CD4-positive, CD25-positive, alpha-beta regulatory T cell (primary cell): Measurements from ENCODE around the gene NFYC. TPM values are rescaled to one million over a fixed set of nuclear protein-coding genes. Genes with fewer than 3 reads are reported as not detected.

Experiments
- ATAC-seq, 2 donors: fragments of 150-1000 bp; cut with Tn5 transposase; one replicate each; pipeline ENCODE4 v1.10.0; 2021; ENCODE audit warnings: low read depth in 2 of 2, moderate number of reproducible peaks in 2 of 2, moderate library complexity in 1 of 2
- DNase-seq, 3 donors: peaks; one replicate each; pipeline versions ENCODE4 v3.0.0 to v3.0.0-alpha.2; 2012 to 2022; ENCODE audit warnings: mixed read lengths in 1 of 3
- H3K27ac ChIP-seq: one replicate; pipeline ENCODE4 v1.7.0; 2013; ENCODE audit warnings: mild to moderate bottlenecking, low read length; ENCODE audit not compliant: insufficient read depth, poor library complexity, severe bottlenecking
- H3K27me3 ChIP-seq: one replicate; pipeline ENCODE4 v1.7.0; 2013; ENCODE audit warnings: low read length; ENCODE audit not compliant: control insufficient read depth, insufficient read depth
- H3K36me3 ChIP-seq: one replicate; pipeline ENCODE4 v1.7.0; 2013; ENCODE audit warnings: mild to moderate bottlenecking, low read length, moderate library complexity; ENCODE audit not compliant: control insufficient read depth, insufficient read depth
- H3K4me1 ChIP-seq: 2 replicates; pipeline ENCODE4 v1.7.0; 2013; ENCODE audit warnings: mild to moderate bottlenecking, low read length; ENCODE audit not compliant: insufficient read depth, control insufficient read depth, poor library complexity, severe bottlenecking
- H3K4me3 ChIP-seq: one replicate; pipeline ENCODE4 v1.7.0; 2013; ENCODE audit warnings: low read depth, mild to moderate bottlenecking, low read length, moderate library complexity
- H3K9me3 ChIP-seq, 2 experiments: 1 replicate in 1 of 2; 2 replicates in 1 of 2; pipeline ENCODE4 v1.7.0; 2013; ENCODE audit warnings: low read length in 2 of 2, mild to moderate bottlenecking in 1 of 2, moderate library complexity in 1 of 2; ENCODE audit not compliant: control insufficient read depth in 2 of 2
- H3K27ac Mint-ChIP-seq, 3 donors: one replicate each; pipeline ENCODE4 v1.8.0; 2020 to 2022; ENCODE audit warnings: mild to moderate bottlenecking in 3 of 3, mixed read lengths in 3 of 3, moderate library complexity in 2 of 3
- H3K27me3 Mint-ChIP-seq: one replicate; pipeline ENCODE4 v1.8.0; 2022; ENCODE audit warnings: mild to moderate bottlenecking, mixed read lengths
- H3K36me3 Mint-ChIP-seq: one replicate; pipeline ENCODE4 v1.8.0; 2020; ENCODE audit warnings: mixed read lengths
- H3K4me1 Mint-ChIP-seq, 4 donors: one replicate each; pipeline ENCODE4 v1.8.0; 2020 to 2022; ENCODE audit warnings: mixed read lengths in 4 of 4, mild to moderate bottlenecking in 1 of 4
- H3K4me3 Mint-ChIP-seq, 4 donors: one replicate each; pipeline ENCODE4 v1.8.0; 2020 to 2022; ENCODE audit warnings: mild to moderate bottlenecking in 4 of 4, mixed read lengths in 4 of 4, moderate library complexity in 3 of 4
- H3K9me3 Mint-ChIP-seq, 7 donors: one replicate each; pipeline ENCODE4 v1.8.0; 2020 to 2022; ENCODE audit warnings: mixed read lengths in 7 of 7, mild to moderate bottlenecking in 3 of 7, moderate library complexity in 2 of 7
- polyA plus RNA-seq, 4 donors: library from polyadenylated mRNA; unstranded; fragments of 300-500 nt; fragmentation: Illumina TruSeq; gene quantifications; one replicate each; pipeline ENCODE4 v1.2.3, GENCODE V29; 2021
- total RNA-seq: library from RNA; stranded (reverse); gene quantifications from one replicate; pipeline ENCODE4 v1.2.3, GENCODE V29; 2022

The NFYC gene
- total and polyA plus RNA-seq, 5 donors from 2014 or later: 51.2 to 61.1 (median 57.1) TPM

DNA sequence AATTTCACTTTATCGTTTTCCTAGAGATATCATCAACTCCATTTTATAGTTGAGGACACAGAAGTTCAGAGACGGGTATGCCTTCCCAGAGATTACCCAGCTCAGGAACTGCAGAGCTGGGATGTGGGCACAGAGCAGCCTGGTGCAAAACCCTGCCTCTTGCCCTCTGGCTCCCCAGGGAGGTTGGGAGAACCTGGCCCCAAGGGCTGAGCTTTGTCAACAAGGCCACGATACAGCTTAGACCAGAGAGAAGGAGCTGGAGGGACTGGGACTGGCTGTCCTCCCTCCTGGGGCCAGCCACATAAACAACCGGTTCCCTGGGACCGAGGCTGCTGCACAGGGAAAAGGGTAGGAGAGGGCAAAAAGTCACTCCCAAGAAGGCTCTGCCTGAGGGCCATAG lies 29.8 kb upstream of the NFYC start:
- peaks cover 0 to 25% (median 13%) of the 10 kb centered on the region in 4 donors for H3K4me1 Mint-ChIP-seq
- no peaks in the 10 kb centered on the region for H3K36me3 Mint-ChIP-seq
- H3K27me3 Mint-ChIP-seq: peaks cover 5% of the 10 kb centered on the region
- H3K9me3 Mint-ChIP-seq: no peaks in the 10 kb centered on the region
- H3K4me3 Mint-ChIP-seq: no peak overlapping the region
- Histone ChIP-seq H3K27ac (no peak overlapping the region), H3K4me1 (peaks cover 15% of the 10 kb centered on the region), H3K27me3 (no peaks in the 10 kb centered on the region), H3K9me3 (no peaks in the 10 kb centered on the region), H3K36me3 (no peaks in the 10 kb centered on the region), H3K4me3 (no peak overlapping the region)
- ATAC-seq: no peak
- DNase-seq: no peak
- no peak overlapping the region for H3K27ac Mint-ChIP-seq

DNA sequence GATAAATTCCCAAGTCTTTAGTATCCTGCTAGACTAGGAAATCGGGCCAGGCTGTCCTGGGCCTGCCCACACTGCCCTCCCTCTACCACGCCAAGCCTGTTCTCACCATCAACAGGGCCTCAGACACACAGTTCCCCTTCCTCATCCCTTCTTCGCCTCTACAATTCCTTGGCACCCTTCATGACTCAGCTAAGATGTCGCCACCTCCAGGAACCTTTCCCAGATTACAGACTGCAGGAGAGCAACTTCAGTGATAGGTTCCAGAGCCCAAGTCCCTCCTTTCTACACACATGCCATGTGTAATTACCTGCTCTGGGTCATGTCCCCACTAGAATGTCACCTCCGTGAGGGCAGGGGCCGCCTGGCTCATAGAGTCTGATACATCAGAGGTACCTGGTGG lies 29.4 kb upstream of the NFYC start:
- H3K4me1 ChIP-seq: peaks cover 15% of the 10 kb centered on the region
- DNase-seq (no peak), ATAC-seq (no peak)
- no peak overlapping the region for H3K27ac Mint-ChIP-seq
- H3K9me3 Mint-ChIP-seq: no peaks in the 10 kb centered on the region
- H3K9me3 ChIP-seq: no peaks in the 10 kb centered on the region
- no peak overlapping the region for H3K27ac ChIP-seq
- H3K4me1 Mint-ChIP-seq: peaks cover 0 to 27% (median 15%) of the 10 kb centered on the region in 4 donors
- H3K36me3 ChIP-seq: no peaks in the 10 kb centered on the region
- H3K4me3 Mint-ChIP-seq: no peak overlapping the region
- H3K27me3 Mint-ChIP-seq: peaks cover 5% of the 10 kb centered on the region
- no peaks in the 10 kb centered on the region for H3K27me3 ChIP-seq
- H3K4me3 ChIP-seq: no peak overlapping the region
- no peaks in the 10 kb centered on the region for H3K36me3 Mint-ChIP-seq

DNA sequence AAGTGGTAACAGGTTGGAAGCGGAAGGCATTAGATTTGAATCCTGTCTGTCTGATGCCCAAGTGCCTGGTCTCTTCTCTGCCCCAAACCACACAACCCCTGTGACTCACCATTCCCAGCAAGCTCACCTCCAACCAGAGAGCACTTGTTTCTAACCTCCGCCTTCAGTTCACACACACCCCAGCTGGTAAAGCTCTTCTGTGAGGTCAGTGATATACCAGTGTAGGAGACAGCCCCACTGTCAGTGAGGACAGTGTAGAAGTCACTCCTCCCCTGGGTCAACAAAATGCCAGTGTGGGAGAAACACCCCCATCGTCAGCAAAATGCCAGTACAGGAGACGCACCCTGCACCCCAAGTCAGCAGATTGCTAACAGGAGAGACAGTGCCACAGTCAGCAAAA lies 28.6 kb upstream of the NFYC start:
- ATAC-seq (no peak), DNase-seq (no peak)
- no peak overlapping the region for H3K27ac ChIP-seq
- Mint-ChIP-seq H3K4me1 (peaks cover 0 to 31% (median 17%) of the 10 kb centered on the region in 4 donors), H3K27ac (peak overlapping the region in 1 of 3 donors; percentile 10), H3K9me3 (no peaks in the 10 kb centered on the region), H3K4me3 (peak overlapping the region in 3 of 4 donors; percentile 17 to 65 (median 56)), H3K36me3 (no peaks in the 10 kb centered on the region), H3K27me3 (peaks cover 5% of the 10 kb centered on the region)
- no peaks in the 10 kb centered on the region for H3K36me3 ChIP-seq
- H3K9me3 ChIP-seq: no peaks in the 10 kb centered on the region
- H3K27me3 ChIP-seq: no peaks in the 10 kb centered on the region
- peaks cover 15% of the 10 kb centered on the region for H3K4me1 ChIP-seq
- no peak overlapping the region for H3K4me3 ChIP-seq

GRCh38 chr1:40663324-40664166 lies 28.0 kb upstream of the NFYC start:
- peak overlapping the region; percentile 56 to 74 (median 66) for H3K4me3 Mint-ChIP-seq
- H3K9me3 Mint-ChIP-seq: no peaks in the 10 kb centered on the region
- no peaks in the 10 kb centered on the region for H3K36me3 Mint-ChIP-seq
- ATAC-seq (no peak), DNase-seq (no peak)
- no peaks in the 10 kb centered on the region for H3K27me3 ChIP-seq
- H3K27me3 Mint-ChIP-seq: peaks cover 5% of the 10 kb centered on the region
- peak overlapping the region in 1 of 3 donors; percentile 9 for H3K27ac Mint-ChIP-seq
- peaks cover 0 to 32% (median 17%) of the 10 kb centered on the region in 4 donors for H3K4me1 Mint-ChIP-seq
- no peak overlapping the region for H3K27ac ChIP-seq
- no peak overlapping the region for H3K4me3 ChIP-seq
- H3K4me1 ChIP-seq: peaks cover 16% of the 10 kb centered on the region
- no peaks in the 10 kb centered on the region for H3K36me3 ChIP-seq
- no peaks in the 10 kb centered on the region for H3K9me3 ChIP-seq

GRCh38 chr1:40664167-40664537 lies 27.4 kb upstream of the NFYC start:
- H3K9me3 Mint-ChIP-seq: no peaks in the 10 kb centered on the region
- Histone ChIP-seq H3K4me3 (no peak overlapping the region), H3K27ac (no peak overlapping the region), H3K27me3 (no peaks in the 10 kb centered on the region), H3K36me3 (no peaks in the 10 kb centered on the region), H3K9me3 (no peaks in the 10 kb centered on the region), H3K4me1 (peaks cover 19% of the 10 kb centered on the region)
- H3K4me1 Mint-ChIP-seq: peaks cover 4 to 37% (median 20%) of the 10 kb centered on the region in 4 donors
- H3K36me3 Mint-ChIP-seq: no peaks in the 10 kb centered on the region
- ATAC-seq (no peak), DNase-seq (no peak)
- H3K27me3 Mint-ChIP-seq: peaks cover 5% of the 10 kb centered on the region
- H3K4me3 Mint-ChIP-seq: peak overlapping the region; percentile 66 to 88 (median 82)
- peak overlapping the region in 1 of 3 donors; percentile 38 for H3K27ac Mint-ChIP-seq

DNA sequence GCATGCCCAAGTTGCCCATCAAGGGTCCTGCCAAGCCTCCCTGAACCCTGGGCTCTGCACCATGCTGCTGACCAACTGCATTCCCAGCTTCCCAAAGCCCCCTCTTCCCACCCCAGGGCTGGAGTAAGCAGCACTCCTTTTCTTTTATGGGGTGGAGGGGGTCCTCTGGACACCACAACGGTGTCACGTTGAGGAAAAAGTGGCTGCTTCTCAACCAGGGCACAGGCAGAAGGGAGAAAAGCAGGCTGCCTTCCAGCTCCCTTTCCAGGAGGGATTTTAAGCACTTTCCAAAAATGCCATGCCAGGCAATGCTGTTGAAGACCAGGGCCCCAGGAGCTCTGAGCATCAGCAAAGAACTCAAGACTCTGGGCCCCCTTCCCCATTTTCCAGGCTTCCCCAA lies 26.7 kb upstream of the NFYC start:
- H3K9me3 Mint-ChIP-seq: no peaks in the 10 kb centered on the region
- DNase-seq: no peak
- no peak overlapping the region for H3K27ac Mint-ChIP-seq

GRCh38 chr1:40665335-40666171 lies 26.0 kb upstream of the NFYC start, which contains the start of gene RIMS3:
RIMS3 (minus strand) TSS chr1:40665682; CDS start chr1:40641925, 23,757 bp downstream.
- H3K36me3 Mint-ChIP-seq: no peaks in the 10 kb centered on the region
- H3K4me3 ChIP-seq: peak within 1 kb of the TSS; percentile 59
- H3K27ac ChIP-seq: no peak within 1 kb of the TSS

More for the DNA sequence above, 26.7 kb upstream of the NFYC start:
- H3K4me1 Mint-ChIP-seq: peaks cover 5 to 39% (median 20%) of the 10 kb centered on the region in 4 donors
- Histone ChIP-seq H3K27me3 (no peaks in the 10 kb centered on the region), H3K4me1 (peaks cover 19% of the 10 kb centered on the region), H3K27ac (no peak overlapping the region), H3K9me3 (no peaks in the 10 kb centered on the region), H3K4me3 (no peak overlapping the region), H3K36me3 (no peaks in the 10 kb centered on the region)
- no peak for ATAC-seq
- peak overlapping the region; percentile 66 to 88 (median 82) for H3K4me3 Mint-ChIP-seq
- no peaks in the 10 kb centered on the region for H3K36me3 Mint-ChIP-seq
- H3K27me3 Mint-ChIP-seq: peaks cover 7% of the 10 kb centered on the region

More at GRCh38 chr1:40665335-40666171, 26.0 kb upstream of the NFYC start, which contains the start of gene RIMS3:
- H3K36me3 ChIP-seq: no peaks in the 10 kb centered on the region
- H3K9me3 Mint-ChIP-seq: no peaks in the 10 kb centered on the region
- peak within 1 kb of the TSS; percentile 66 to 93 (median 88) for H3K4me3 Mint-ChIP-seq
- ATAC-seq: peak; percentile 74 to 77
- peak; percentile 78 for DNase-seq
- peaks cover 10% of the 10 kb centered on the region for H3K27me3 Mint-ChIP-seq
- H3K4me1 ChIP-seq: peaks cover 19% of the 10 kb centered on the region
- H3K4me1 Mint-ChIP-seq: peaks cover 5 to 39% (median 20%) of the 10 kb centered on the region in 4 donors
- H3K27ac Mint-ChIP-seq: peak within 1 kb of the TSS in 2 of 3 donors; percentile 80 to 91
- no peaks in the 10 kb centered on the region for H3K27me3 ChIP-seq
- H3K9me3 ChIP-seq: no peaks in the 10 kb centered on the region
